Middle frontal gyrus (tissue), 1 donor: ENCODE measurements around the gene B3GNT4.
"Not testable (repeated sequence)": the region's sequence is repeated elsewhere in the genome, so short reads cannot be mapped to it uniquely, and the experiment has no call there.

Source experiments
- DNase-seq: peaks from one replicate; pipeline ENCODE4 v3.0.0-alpha.2; 2015; ENCODE audit warnings: low spot score; ENCODE audit errors: extremely low spot score

B3GNT4 gene

GRCh38 chr12:122203301-122204166, at the start of gene B3GNT4:
TSS of gene B3GNT4 (plus strand) at chr12:122203709. CDS start at chr12:122204619, 910 bp downstream.
- DNase-seq = no peak

GRCh38 chr12:122155705-122156104, 47.8 kb upstream of the B3GNT4 start:
- no peak for DNase-seq

GRCh38 chr12:122158700-122159285, 44.7 kb upstream of the B3GNT4 start:
- DNase-seq = no peak

- no peak for DNase-seq
These were observed 43.6 kb upstream of the B3GNT4 start for GRCh38 chr12:122159882-122160281.

- no peak for DNase-seq
These were observed 42.7 kb upstream of the B3GNT4 start for GRCh38 chr12:122160761-122161160.

- DNase-seq = no peak
These were observed 41.8 kb upstream of the B3GNT4 start for GRCh38 chr12:122161682-122162081.

- DNase-seq = no peak
These were observed 40.5 kb upstream of the B3GNT4 start for GRCh38 chr12:122162976-122163375.

- no peak for DNase-seq
These were observed 36.8 kb upstream of the B3GNT4 start for GRCh38 chr12:122166422-122167349.

- DNase-seq = no peak
These were observed 36.1 kb upstream of the B3GNT4 start for GRCh38 chr12:122167356-122167925.

- no peak for DNase-seq
These were observed 35.0 kb upstream of the B3GNT4 start for GRCh38 chr12:122168492-122168891.

GRCh38 chr12:122171399-122171798, 32.1 kb upstream of the B3GNT4 start:
- DNase-seq = no peak

- DNase-seq = no peak
These were observed 31.1 kb upstream of the B3GNT4 start for GRCh38 chr12:122172262-122172939.

- no peak for DNase-seq
These were observed 29.2 kb upstream of the B3GNT4 start, which contains the start of gene IL31 for GRCh38 chr12:122174155-122174845. TSS of gene IL31 (minus strand) at chr12:122174221. CDS start at chr12:122174172, 49 bp downstream.

- DNase-seq = not testable (repeated sequence)
These were observed 27.0 kb upstream of the B3GNT4 start for GRCh38 chr12:122176473-122176872.

- no peak for DNase-seq
These were observed 20.5 kb upstream of the B3GNT4 start, which contains the start of gene LRRC43 for GRCh38 chr12:122182887-122183587. TSS of gene LRRC43 (plus strand) at chr12:122183123. CDS start at chr12:122183145, 22 bp downstream.

GRCh38 chr12:122183588-122183940, 19.9 kb upstream of the B3GNT4 start:
- DNase-seq = no peak

GRCh38 chr12:122184517-122184916, 19.0 kb upstream of the B3GNT4 start:
- no peak for DNase-seq

GRCh38 chr12:122185079-122185478, 18.4 kb upstream of the B3GNT4 start:
- no peak for DNase-seq

- no peak for DNase-seq
These were observed 17.9 kb upstream of the B3GNT4 start for GRCh38 chr12:122185494-122186082.
